HG02938 (cell line): Measurements from ENCODE around the gene KLF8.
"Not testable (repeated sequence)": the region's sequence is repeated elsewhere in the genome, so short reads cannot be mapped to it uniquely, and the experiment has no call there.

Source experiments
- ATAC-seq: cut with Tn5 transposase; IDR thresholded peaks from one replicate; pipeline ENCODE4 v1.9.1; 2021; ENCODE audit warnings: mild to moderate bottlenecking, moderate library complexity; ENCODE audit not compliant: unreplicated experiment

The KLF8 gene

GRCh38 chrX:56232221-56233082 lies at the start of gene KLF8:
Gene KLF8 (plus strand): TSS chrX:56232356. CDS start chrX:56233335, 979 bp downstream.
- ATAC-seq, result no peak

GRCh38 chrX:56206945-56207344 lies 25.2 kb upstream of the KLF8 start:
- ATAC-seq, result not testable (repeated sequence)

- no peak for ATAC-seq
These were observed 20.5 kb upstream of the KLF8 start for GRCh38 chrX:56211701-56212100.

GRCh38 chrX:56216332-56216731 lies 15.8 kb upstream of the KLF8 start:
- no peak for ATAC-seq

- ATAC-seq, result no peak
These were observed 12.5 kb upstream of the KLF8 start for GRCh38 chrX:56219700-56220099.

GRCh38 chrX:56221101-56221500 lies 11.1 kb upstream of the KLF8 start:
- ATAC-seq, result no peak

- no peak for ATAC-seq
These were observed 9.6 kb upstream of the KLF8 start for GRCh38 chrX:56222473-56223000.

GRCh38 chrX:56226980-56227379 lies 5.2 kb upstream of the KLF8 start:
- no peak for ATAC-seq

GRCh38 chrX:56228914-56229313 lies 3.2 kb upstream of the KLF8 start:
- no peak for ATAC-seq

GRCh38 chrX:56231537-56232090 lies 542 bp upstream of the KLF8 start:
- ATAC-seq, result no peak

GRCh38 chrX:56233100-56233499 lies 944 bp downstream of the KLF8 start:
- ATAC-seq, result no peak

- peak; percentile 81 for ATAC-seq
These were observed 1.5 kb downstream of the KLF8 start for GRCh38 chrX:56233682-56234081.

GRCh38 chrX:56248492-56248891 lies 16.3 kb downstream of the KLF8 start:
- no peak for ATAC-seq

- no peak for ATAC-seq
These were observed 21.9 kb downstream of the KLF8 start for GRCh38 chrX:56253832-56254703.

GRCh38 chrX:56268888-56269287 lies 36.7 kb downstream of the KLF8 start:
- peak; percentile 100 for ATAC-seq

GRCh38 chrX:56278692-56279091 lies 46.5 kb downstream of the KLF8 start:
- no peak for ATAC-seq

GRCh38 chrX:56279863-56280262 lies 47.7 kb downstream of the KLF8 start:
- ATAC-seq, result no peak

GRCh38 chrX:56281789-56282188 lies 49.6 kb downstream of the KLF8 start:
- ATAC-seq, result no peak

- ATAC-seq, result no peak
These were observed 52.1 kb downstream of the KLF8 start for GRCh38 chrX:56284269-56284668.

GRCh38 chrX:56288608-56289007 lies 56.5 kb downstream of the KLF8 start:
- ATAC-seq, result no peak

GRCh38 chrX:56289449-56289848 lies 57.3 kb downstream of the KLF8 start:
- ATAC-seq, result no peak
